Naive B cell (primary cell): Measurements from ENCODE around the gene HMX3. TPM values are rescaled to one million over a fixed set of nuclear protein-coding genes. Genes with fewer than 3 reads are reported as not detected.

Source experiments
- ATAC-seq, 2 donors: fragments of 150-1000 bp; cut with Tn5 transposase; 2 replicates each; pipeline ENCODE4 v1.10.0; 2021; ENCODE audit warnings: low read depth in 2 of 2, mild to moderate bottlenecking in 2 of 2, moderate library complexity in 2 of 2
- DNase-seq: peaks from one replicate; pipeline ENCODE4 v3.0.0; 2022
- H3K27ac Mint-ChIP-seq, 6 donors: one replicate each; pipeline ENCODE4 v1.8.0; 2020 to 2022; ENCODE audit warnings: mild to moderate bottlenecking in 6 of 6, mixed read lengths in 6 of 6, moderate library complexity in 5 of 6, inconsistent platforms in 2 of 6
- H3K27me3 Mint-ChIP-seq, 3 donors: one replicate each; pipeline ENCODE4 v1.8.0; 2021 to 2022; ENCODE audit warnings: mixed read lengths in 3 of 3, mild to moderate bottlenecking in 1 of 3
- H3K36me3 Mint-ChIP-seq, 2 donors: one replicate each; pipeline ENCODE4 v1.8.0; 2020 to 2022; ENCODE audit warnings: mixed read lengths in 2 of 2, inconsistent platforms in 1 of 2, mild to moderate bottlenecking in 1 of 2
- H3K4me1 Mint-ChIP-seq, 3 donors: one replicate each; pipeline ENCODE4 v1.8.0; 2020 to 2022; ENCODE audit warnings: mixed read lengths in 3 of 3, inconsistent platforms in 1 of 3, mild to moderate bottlenecking in 1 of 3, moderate library complexity in 1 of 3
- H3K4me3 Mint-ChIP-seq, 8 donors: one replicate each; pipeline ENCODE4 v1.8.0; 2020 to 2022; ENCODE audit warnings: mild to moderate bottlenecking in 8 of 8, mixed read lengths in 8 of 8, moderate library complexity in 8 of 8, inconsistent platforms in 2 of 8
- H3K9me3 Mint-ChIP-seq, 7 donors: one replicate each; pipeline ENCODE4 v1.8.0; 2020 to 2022; ENCODE audit warnings: mixed read lengths in 7 of 7, mild to moderate bottlenecking in 5 of 7, inconsistent platforms in 2 of 7, moderate library complexity in 1 of 7
- polyA plus RNA-seq, 6 donors: library from polyadenylated mRNA; unstranded; fragments of 300-500 nt; fragmentation: Illumina TruSeq; gene quantifications; one replicate each; pipeline ENCODE4 v1.2.3, GENCODE V29; 2021; ENCODE audit warnings: low read depth in 6 of 6

Gene HMX3
- not detected for polyA plus RNA-seq

- peak within 1 kb of the TSS; percentile 69 to 93 (median 84) for H3K4me3 Mint-ChIP-seq
- peaks cover 58 to 77% (median 73%) of the 10 kb centered on the region in 3 donors for H3K27me3 Mint-ChIP-seq
- H3K9me3 Mint-ChIP-seq, result peaks cover 0 to 40% (median 7%) of the 10 kb centered on the region in 7 donors
- H3K4me1 Mint-ChIP-seq, result peaks cover 18 to 44% (median 26%) of the 10 kb centered on the region in 3 donors
- peak within 1 kb of the TSS in 5 of 6 donors; percentile 27 to 97 (median 94) for H3K27ac Mint-ChIP-seq
- ATAC-seq (peak in 1 of 2 donors; percentile 26), DNase-seq (no peak)
- peaks cover 0 to 3% of the 10 kb centered on the region in 2 donors for H3K36me3 Mint-ChIP-seq
Observed at GRCh38 chr10:123135415-123136141, at the start of gene HMX3. TSS of gene HMX3 (plus strand) at chr10:123135970. CDS start at chr10:123136051, 81 bp downstream.

- peak overlapping the region in 2 of 6 donors; percentile 3 to 70 for H3K27ac Mint-ChIP-seq
Observed at GRCh38 chr10:123086281-123086680, 49.5 kb upstream of the HMX3 start.

GRCh38 chr10:123087348-123087747 is 48.4 kb upstream of the HMX3 start:
- ATAC-seq (no peak), DNase-seq (no peak)
- peaks cover 0 to 6% (median 1%) of the 10 kb centered on the region in 7 donors for H3K9me3 Mint-ChIP-seq
- H3K27ac Mint-ChIP-seq, result peak overlapping the region in 1 of 6 donors; percentile 46
- no peak overlapping the region for H3K4me3 Mint-ChIP-seq
- no peaks in the 10 kb centered on the region for H3K36me3 Mint-ChIP-seq
- peaks cover 15 to 35% (median 18%) of the 10 kb centered on the region in 3 donors for H3K27me3 Mint-ChIP-seq
- H3K4me1 Mint-ChIP-seq, result peaks cover 0 to 8% (median 6%) of the 10 kb centered on the region in 3 donors

More at GRCh38 chr10:123086281-123086680, 49.5 kb upstream of the HMX3 start:
- Mint-ChIP-seq H3K4me1 (peaks cover 0 to 8% (median 6%) of the 10 kb centered on the region in 3 donors), H3K36me3 (no peaks in the 10 kb centered on the region), H3K4me3 (no peak overlapping the region), H3K27me3 (peaks cover 9 to 25% (median 12%) of the 10 kb centered on the region in 3 donors), H3K9me3 (peaks cover 0 to 6% (median 1%) of the 10 kb centered on the region in 7 donors)
- DNase-seq, result no peak
- no peak for ATAC-seq

GRCh38 chr10:123087786-123088185 is 48.0 kb upstream of the HMX3 start:
- peaks cover 0 to 8% (median 6%) of the 10 kb centered on the region in 3 donors for H3K4me1 Mint-ChIP-seq
- no peak overlapping the region for H3K4me3 Mint-ChIP-seq
- DNase-seq (no peak), ATAC-seq (no peak)
- H3K9me3 Mint-ChIP-seq, result peaks cover 0 to 6% (median 1%) of the 10 kb centered on the region in 7 donors
- peaks cover 12 to 35% (median 19%) of the 10 kb centered on the region in 3 donors for H3K27me3 Mint-ChIP-seq
- no peak overlapping the region for H3K27ac Mint-ChIP-seq
- H3K36me3 Mint-ChIP-seq, result no peaks in the 10 kb centered on the region

GRCh38 chr10:123092635-123093414 is 42.9 kb upstream of the HMX3 start:
- Mint-ChIP-seq H3K4me1 (peaks cover 0 to 6% (median 4%) of the 10 kb centered on the region in 3 donors), H3K9me3 (no peaks in the 10 kb centered on the region), H3K36me3 (no peaks in the 10 kb centered on the region), H3K27ac (no peak overlapping the region), H3K27me3 (peaks cover 27 to 56% (median 55%) of the 10 kb centered on the region in 3 donors), H3K4me3 (no peak overlapping the region)
- no peak for ATAC-seq
- no peak for DNase-seq

- Mint-ChIP-seq H3K4me3 (no peak overlapping the region), H3K36me3 (no peaks in the 10 kb centered on the region), H3K4me1 (peaks cover 0 to 6% (median 4%) of the 10 kb centered on the region in 3 donors), H3K27ac (no peak overlapping the region), H3K27me3 (peaks cover 28 to 63% (median 59%) of the 10 kb centered on the region in 3 donors), H3K9me3 (peaks cover 0 to 1% (median 0%) of the 10 kb centered on the region in 7 donors)
- no peak for DNase-seq
- ATAC-seq, result no peak
Observed at GRCh38 chr10:123093489-123093888, 42.3 kb upstream of the HMX3 start.

- H3K9me3 Mint-ChIP-seq, result peaks cover 0 to 2% (median 0%) of the 10 kb centered on the region in 7 donors
- no peaks in the 10 kb centered on the region for H3K4me1 Mint-ChIP-seq
- no peaks in the 10 kb centered on the region for H3K36me3 Mint-ChIP-seq
- no peak overlapping the region for H3K4me3 Mint-ChIP-seq
- H3K27ac Mint-ChIP-seq, result no peak overlapping the region
- ATAC-seq (no peak), DNase-seq (no peak)
- H3K27me3 Mint-ChIP-seq, result peaks cover 25 to 68% (median 55%) of the 10 kb centered on the region in 3 donors
Observed at GRCh38 chr10:123096452-123096851, 39.3 kb upstream of the HMX3 start.

GRCh38 chr10:123097039-123097438 is 38.7 kb upstream of the HMX3 start:
- no peak for ATAC-seq
- Mint-ChIP-seq H3K4me3 (no peak overlapping the region), H3K36me3 (no peaks in the 10 kb centered on the region), H3K9me3 (peaks cover 0 to 2% (median 0%) of the 10 kb centered on the region in 7 donors), H3K27ac (no peak overlapping the region), H3K4me1 (no peaks in the 10 kb centered on the region), H3K27me3 (peaks cover 24 to 67% (median 49%) of the 10 kb centered on the region in 3 donors)
- DNase-seq, result no peak

- Mint-ChIP-seq H3K27ac (no peak overlapping the region), H3K9me3 (peaks cover 0 to 3% (median 0%) of the 10 kb centered on the region in 7 donors), H3K36me3 (no peaks in the 10 kb centered on the region), H3K27me3 (peaks cover 24 to 51% (median 40%) of the 10 kb centered on the region in 3 donors), H3K4me1 (no peaks in the 10 kb centered on the region), H3K4me3 (no peak overlapping the region)
- ATAC-seq, result no peak
- no peak for DNase-seq
Observed at GRCh38 chr10:123100030-123100762, 35.6 kb upstream of the HMX3 start.

- ATAC-seq, result no peak
- Mint-ChIP-seq H3K4me1 (no peaks in the 10 kb centered on the region), H3K27me3 (peaks cover 29 to 48% (median 35%) of the 10 kb centered on the region in 3 donors)
Observed at GRCh38 chr10:123101872-123102271, 33.9 kb upstream of the HMX3 start.

GRCh38 chr10:123102673-123103072 is 33.1 kb upstream of the HMX3 start:
- no peak overlapping the region for H3K27ac Mint-ChIP-seq
- DNase-seq, result no peak
- peaks cover 0 to 3% (median 0%) of the 10 kb centered on the region in 7 donors for H3K9me3 Mint-ChIP-seq
- no peak overlapping the region for H3K4me3 Mint-ChIP-seq
- H3K4me1 Mint-ChIP-seq, result no peaks in the 10 kb centered on the region
- no peaks in the 10 kb centered on the region for H3K36me3 Mint-ChIP-seq
- peaks cover 24 to 44% (median 27%) of the 10 kb centered on the region in 3 donors for H3K27me3 Mint-ChIP-seq
- no peak for ATAC-seq

More at GRCh38 chr10:123101872-123102271, 33.9 kb upstream of the HMX3 start:
- H3K27ac Mint-ChIP-seq, result no peak overlapping the region
- no peak overlapping the region for H3K4me3 Mint-ChIP-seq
- no peak for DNase-seq
- peaks cover 0 to 3% (median 0%) of the 10 kb centered on the region in 7 donors for H3K9me3 Mint-ChIP-seq
- H3K36me3 Mint-ChIP-seq, result no peaks in the 10 kb centered on the region

GRCh38 chr10:123103944-123104343 is 31.8 kb upstream of the HMX3 start:
- Mint-ChIP-seq H3K27ac (no peak overlapping the region), H3K4me3 (no peak overlapping the region), H3K4me1 (no peaks in the 10 kb centered on the region), H3K9me3 (peaks cover 0 to 2% (median 0%) of the 10 kb centered on the region in 7 donors), H3K36me3 (no peaks in the 10 kb centered on the region), H3K27me3 (peaks cover 30 to 41% (median 36%) of the 10 kb centered on the region in 3 donors)
- ATAC-seq (no peak), DNase-seq (no peak)

GRCh38 chr10:123109466-123109865 is 26.3 kb upstream of the HMX3 start:
- H3K27ac Mint-ChIP-seq, result no peak overlapping the region
- H3K4me1 Mint-ChIP-seq, result no peaks in the 10 kb centered on the region
- no peaks in the 10 kb centered on the region for H3K36me3 Mint-ChIP-seq
- H3K9me3 Mint-ChIP-seq, result no peaks in the 10 kb centered on the region
- no peak overlapping the region for H3K4me3 Mint-ChIP-seq
- DNase-seq, result no peak
- ATAC-seq, result no peak
- H3K27me3 Mint-ChIP-seq, result peaks cover 52 to 69% (median 53%) of the 10 kb centered on the region in 3 donors
